IMR-90 (cell line): ENCODE results near the gene NUDT8. TPM values are rescaled to one million over a fixed set of nuclear protein-coding genes. Genes with fewer than 3 reads are reported as not detected.

Source experiments
- ATAC-seq: fragments of 200-7000 bp; cut with Tn5 transposase; 2 replicates; pipeline ENCODE4 v1.9.1; 2020; ENCODE audit warnings: low read depth, mild to moderate bottlenecking, moderate library complexity
- BruUV-seq: library from RNA; stranded (reverse); fragments of 400-500 nt; replicated peaks from 2 replicates; lab custom pipeline; 2021; lab: Mats Ljungman, UMichigan
- CTCF ChIA-PET: fragments of 300-600 bp; formaldehyde crosslinking; extraction: SDS; loops from one replicate; lab custom pipeline; 2021; ENCODE audit warnings: antibody characterized with exemption; lab: Yijun Ruan, JAX
- POLR2A ChIA-PET: fragments of 300-600 bp; sonication (Branson Sonifier 250); formaldehyde crosslinking; loops from one replicate; lab custom pipeline; 2022; ENCODE audit warnings: antibody characterized with exemption; ENCODE audit not compliant: unreplicated experiment; lab: Charles Lee
- DNase-seq: peaks from one replicate; pipeline ENCODE4 v3.0.0; 2013
- H2AFZ ChIP-seq: replicated peaks from 2 replicates; pipeline ENCODE3; 2013; ENCODE audit warnings: low read length, mild to moderate bottlenecking; ENCODE audit not compliant: poor library complexity
- H2AK5ac ChIP-seq: 2 replicates; pipeline ENCODE4 v1.6.1; 2013; ENCODE audit warnings: low read depth, low read length, inconsistent platforms
- H2AK9ac ChIP-seq: replicated peaks from 2 replicates; pipeline ENCODE3; 2013; ENCODE audit warnings: mild to moderate bottlenecking, low read depth, low read length, moderate library complexity; ENCODE audit not compliant: poor library complexity
- H2BK120ac ChIP-seq: 2 replicates; pipeline ENCODE4 v1.6.1; 2013; ENCODE audit warnings: low read depth, low read length, inconsistent platforms
- H2BK15ac ChIP-seq: 3 replicates; pipeline ENCODE4 v1.6.1; 2013; ENCODE audit warnings: low read depth, low read length, inconsistent platforms
- H2BK20ac ChIP-seq: 2 replicates; pipeline ENCODE4 v1.6.1; 2013; ENCODE audit warnings: low read depth, mild to moderate bottlenecking, inconsistent platforms, low read length, moderate library complexity
- H2BK5ac ChIP-seq: 2 replicates; pipeline ENCODE4 v1.6.1; 2013; ENCODE audit warnings: mild to moderate bottlenecking, low read depth, low read length, inconsistent platforms; ENCODE audit not compliant: poor library complexity, severe bottlenecking
- H3K14ac ChIP-seq: replicated peaks from 2 replicates; pipeline ENCODE4 v1.6.1; 2013; ENCODE audit warnings: low read depth, low read length, inconsistent platforms
- H3K18ac ChIP-seq: 2 replicates; pipeline ENCODE4 v1.6.1; 2013; ENCODE audit warnings: low read depth, low read length, control low read depth
- H3K23ac ChIP-seq: 2 replicates; pipeline ENCODE4 v1.6.1; 2013; ENCODE audit warnings: low read depth, low read length, inconsistent platforms
- H3K27ac ChIP-seq: 2 replicates; pipeline ENCODE4 v1.5.1; 2013; ENCODE audit warnings: mild to moderate bottlenecking, control low read depth, low read length; ENCODE audit not compliant: insufficient read depth
- H3K27me3 ChIP-seq: 2 replicates; pipeline ENCODE4 v1.6.1; 2013; ENCODE audit warnings: low read length; ENCODE audit not compliant: control insufficient read depth, insufficient read depth
- H3K36me3 ChIP-seq: 2 replicates; pipeline ENCODE4 v1.6.1; 2013; ENCODE audit warnings: low read length, mixed read lengths; ENCODE audit not compliant: control insufficient read depth, insufficient read depth
- H3K4ac ChIP-seq: 2 replicates; pipeline ENCODE4 v1.6.1; 2013; ENCODE audit warnings: low read depth, low read length, inconsistent platforms
- H3K4me1 ChIP-seq: 2 replicates; pipeline ENCODE4 v1.6.1; 2013; ENCODE audit warnings: low read length, mixed read lengths; ENCODE audit not compliant: control insufficient read depth, insufficient read depth
- H3K4me2 ChIP-seq: 2 replicates; pipeline ENCODE4 v1.6.1; 2013; ENCODE audit warnings: low read depth, mild to moderate bottlenecking, control low read depth, low read length, moderate library complexity
- H3K4me3 ChIP-seq: 2 replicates; pipeline ENCODE4 v1.5.1; 2013; ENCODE audit warnings: low read depth, mild to moderate bottlenecking, control low read depth, low read length, moderate library complexity; ENCODE audit not compliant: insufficient read depth
- H3K56ac ChIP-seq: 2 replicates; pipeline ENCODE4 v1.6.1; 2013; ENCODE audit warnings: low read length, inconsistent platforms; ENCODE audit not compliant: insufficient read depth; ENCODE audit errors: extremely low read depth
- H3K79me1 ChIP-seq, 2 experiments: 2 replicates each; pipeline ENCODE4 v1.6.1; 2013; ENCODE audit warnings: low read length in 2 of 2, inconsistent platforms in 1 of 2, low read depth in 1 of 2
- H3K9ac ChIP-seq: 2 replicates; pipeline ENCODE4 v1.6.1; 2013; ENCODE audit warnings: low read depth, low read length, control low read depth
- H3K9me1 ChIP-seq: 2 replicates; pipeline ENCODE4 v1.6.1; 2013; ENCODE audit warnings: low read length, inconsistent platforms; ENCODE audit not compliant: insufficient read depth
- H3K9me3 ChIP-seq: 2 replicates; pipeline ENCODE4 v1.6.1; 2013; ENCODE audit warnings: low read length; ENCODE audit not compliant: control insufficient read depth, insufficient read depth
- H4K20me1 ChIP-seq: 2 replicates; pipeline ENCODE4 v1.6.1; 2013; ENCODE audit warnings: low read length, inconsistent platforms; ENCODE audit not compliant: insufficient read depth
- H4K5ac ChIP-seq: 2 replicates; pipeline ENCODE4 v1.6.1; 2013; ENCODE audit warnings: mild to moderate bottlenecking, low read depth, low read length, control low read depth
- H4K8ac ChIP-seq, 2 experiments: 2 replicates each; pipeline ENCODE4 v1.6.1; 2013; ENCODE audit warnings: low read depth in 2 of 2, low read length in 2 of 2, control low read depth in 1 of 2, inconsistent platforms in 1 of 2
- H4K91ac ChIP-seq: 2 replicates; pipeline ENCODE4 v1.6.1; 2013; ENCODE audit warnings: low read depth, low read length, inconsistent platforms; ENCODE audit not compliant: insufficient read depth
- BHLHE40 ChIP-seq: fragments of 150-350 bp; IDR thresholded peaks from 2 replicates; pipeline ENCODE4 v1.6.1; 2016; ENCODE audit warnings: mild to moderate bottlenecking, low read depth, low read length
- CHD1 ChIP-seq: IDR thresholded peaks from 2 replicates; pipeline ENCODE4 v1.6.1; 2012; ENCODE audit warnings: low read depth, low read length, improper control_type of control experiment
- FOS ChIP-seq: fragments of 150-350 bp; IDR thresholded peaks from 2 replicates; pipeline ENCODE4 v1.6.1; 2016; ENCODE audit warnings: low read depth, low read length
- MXI1 ChIP-seq: IDR thresholded peaks from 2 replicates; pipeline ENCODE4 v1.6.1; 2012; ENCODE audit warnings: low read depth, mild to moderate bottlenecking, low read length, moderate library complexity, borderline replicate concordance
- POLR2A ChIP-seq: IDR thresholded peaks from 2 replicates; pipeline ENCODE4 v1.6.1; 2012; ENCODE audit warnings: mild to moderate bottlenecking, low read depth, low read length
- RAD21 ChIP-seq: IDR thresholded peaks from 2 replicates; pipeline ENCODE4 v1.6.1; 2012; ENCODE audit warnings: low read length, improper control_type of control experiment
- RCOR1 ChIP-seq: IDR thresholded peaks from 2 replicates; pipeline ENCODE4 v1.6.1; 2012; ENCODE audit warnings: mild to moderate bottlenecking, low read length, improper control_type of control experiment; ENCODE audit not compliant: insufficient replicate concordance
- RFX5 ChIP-seq: IDR thresholded peaks from 2 replicates; pipeline ENCODE4 v1.8.0; 2012; ENCODE audit warnings: low read depth, mild to moderate bottlenecking, low read length, moderate library complexity
- SMC3 ChIP-seq: fragments of 150-350 bp; IDR thresholded peaks from 2 replicates; pipeline ENCODE4 v1.6.1; 2016; ENCODE audit warnings: low read depth, mild to moderate bottlenecking, antibody characterized with exemption, low read length, moderate library complexity
- WGBS, 2 experiments: methylation state at CpG; one replicate each; pipeline versions ENCODE4 v1.1.5 to v1.1.7; 2013; ENCODE audit warnings: missing lambda C conversion rate in 2 of 2; ENCODE audit not compliant: insufficient read length in 1 of 2; ENCODE audit errors: extremely low coverage in 2 of 2; 5-methylcytosine and 5-hydroxymethylcytosine counted together
- dilution Hi-C: fragments of 300-500 bp; cut with HindIII; formaldehyde crosslinking; loops from one replicate; pipeline ENCODE4 v1.14.3; 2018; ENCODE audit warnings: low sequenced_read_pairs; ENCODE audit not compliant: unreplicated experiment
- in situ Hi-C: fragments of 300-500 bp; cut with MboI; formaldehyde crosslinking; loops from 3 replicates; pipeline ENCODE4 v1.14.3; 2019; ENCODE audit warnings: low sequenced_read_pairs, inconsistent platforms, mixed read lengths
- intact Hi-C: fragments of 100-400 bp; cut with micrococcal nuclease; formaldehyde crosslinking; loops from 2 replicates; pipeline ENCODE4 v1.10.0; 2022
- polyA plus RNA-seq, 3 experiments: library from polyadenylated mRNA; depleted of rRNA; stranded (reverse); fragments of >200 nt; gene quantifications; 2 replicates each; pipeline ENCODE4 v1.2.3, GENCODE V29; 2012; ENCODE audit warnings: low replicate concordance in 1 of 3
- total RNA-seq: library from RNA; depleted of rRNA; stranded (reverse); fragments of >200 nt; gene quantifications from 2 replicates; pipeline ENCODE4 v1.2.3, GENCODE V29; 2012
- TF ChIP-seq, protein P1 (sequence below): fragments of 150-350 bp; IDR thresholded peaks from 2 replicates; pipeline ENCODE4 v1.6.1; 2017; ENCODE audit warnings: mild to moderate bottlenecking, antibody characterized with exemption, low read length, low read depth
- TF ChIP-seq, protein P2 (sequence below): fragments of 150-350 bp; IDR thresholded peaks from 2 replicates; pipeline ENCODE4 v1.6.1; 2016; ENCODE audit warnings: low read depth, mild to moderate bottlenecking, low read length, moderate library complexity, borderline replicate concordance
- TF ChIP-seq, protein P3 (sequence below): conservative IDR thresholded peaks from 2 replicates; pipeline ENCODE4 v1.5.1; 2012; ENCODE audit warnings: mild to moderate bottlenecking, low read depth, low read length, improper control_type of control experiment

The NUDT8 gene
- total and polyA plus RNA-seq, 2 of the 4 experiments (the other 2 are of a cell fraction) = 1.4 to 2.5 TPM

DNA sequence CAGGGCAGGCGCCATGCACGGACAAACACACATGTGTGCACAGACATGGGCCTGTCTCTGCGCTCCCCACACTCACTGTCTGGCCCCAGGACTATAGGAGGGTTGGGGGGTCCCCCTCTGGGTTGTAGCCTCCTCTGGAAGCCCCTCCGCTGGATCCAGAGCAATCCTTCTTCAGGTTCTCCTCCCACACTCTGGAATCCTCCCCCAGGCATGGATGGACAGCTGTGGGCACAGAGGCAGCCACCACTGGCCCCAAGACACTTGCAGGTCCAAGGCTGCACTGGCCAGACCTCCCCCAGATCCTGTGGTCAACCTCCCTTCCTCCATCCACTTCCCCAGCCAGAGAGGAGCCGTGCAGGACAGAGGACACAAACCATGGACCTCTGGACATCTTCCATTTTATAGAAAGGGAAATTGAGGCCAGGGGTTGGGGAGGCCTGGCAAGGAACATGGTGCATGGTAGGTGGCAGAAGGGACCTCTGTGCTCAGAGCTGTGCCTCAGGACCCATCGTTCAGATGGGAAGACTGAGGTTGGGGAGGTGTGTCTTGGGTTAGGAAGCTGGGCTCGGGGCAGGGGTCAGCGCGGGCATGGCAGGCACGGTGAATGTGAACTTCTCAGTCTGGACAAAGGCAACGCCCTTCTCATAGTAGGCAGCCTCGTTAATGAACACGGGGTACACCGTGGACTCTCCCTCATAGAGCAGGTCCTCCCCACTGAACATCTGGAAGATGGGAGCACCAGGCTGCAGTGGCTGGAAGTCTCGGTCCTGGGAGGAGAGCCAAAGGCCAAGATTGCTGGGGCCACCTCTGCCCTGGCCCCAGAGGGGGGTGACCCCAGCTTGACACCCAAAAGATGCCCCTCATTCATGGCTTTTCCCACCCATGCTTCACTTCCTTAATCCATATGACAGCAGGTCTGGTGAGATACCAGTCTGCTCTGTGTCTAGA lies 12.7 kb upstream of the NUDT8 start:
- H2BK20ac ChIP-seq = no peak overlapping the region
- no peaks in the 10 kb centered on the region for H3K4me1 ChIP-seq
- intact Hi-C loops (loop anchor here (10.0 kb wide), 1 partner anchor 152 kb away; no protein-coding TSS in a partner anchor), dilution Hi-C loops (no loop called here), in situ Hi-C loops (no loop called here)
- no peak for ATAC-seq
- H2AK5ac ChIP-seq = no peak overlapping the region
- ChIA-PET CTCF (interaction anchor here (0.8 kb wide), 1 partner anchor 12 kb away, joined by 3 read pairs; no protein-coding TSS in a partner anchor), POLR2A (no interaction called here)
- H2AK9ac ChIP-seq = no peak overlapping the region
- H3K9me3 ChIP-seq = no peaks in the 10 kb centered on the region; the same call in 1 of the 2 replicates
- TF ChIP-seq, protein P1, sequence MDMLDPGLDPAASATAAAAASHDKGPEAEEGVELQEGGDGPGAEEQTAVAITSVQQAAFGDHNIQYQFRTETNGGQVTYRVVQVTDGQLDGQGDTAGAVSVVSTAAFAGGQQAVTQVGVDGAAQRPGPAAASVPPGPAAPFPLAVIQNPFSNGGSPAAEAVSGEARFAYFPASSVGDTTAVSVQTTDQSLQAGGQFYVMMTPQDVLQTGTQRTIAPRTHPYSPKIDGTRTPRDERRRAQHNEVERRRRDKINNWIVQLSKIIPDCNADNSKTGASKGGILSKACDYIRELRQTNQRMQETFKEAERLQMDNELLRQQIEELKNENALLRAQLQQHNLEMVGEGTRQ = no peak
- TF ChIP-seq RFX5 (no peak), SMC3 (no peak), BHLHE40 (no peak), POLR2A (no peak), FOS (no peak), CHD1 (no peak), RCOR1 (no peak), RAD21 (no peak), MXI1 (no peak)
- TF ChIP-seq, protein P2, sequence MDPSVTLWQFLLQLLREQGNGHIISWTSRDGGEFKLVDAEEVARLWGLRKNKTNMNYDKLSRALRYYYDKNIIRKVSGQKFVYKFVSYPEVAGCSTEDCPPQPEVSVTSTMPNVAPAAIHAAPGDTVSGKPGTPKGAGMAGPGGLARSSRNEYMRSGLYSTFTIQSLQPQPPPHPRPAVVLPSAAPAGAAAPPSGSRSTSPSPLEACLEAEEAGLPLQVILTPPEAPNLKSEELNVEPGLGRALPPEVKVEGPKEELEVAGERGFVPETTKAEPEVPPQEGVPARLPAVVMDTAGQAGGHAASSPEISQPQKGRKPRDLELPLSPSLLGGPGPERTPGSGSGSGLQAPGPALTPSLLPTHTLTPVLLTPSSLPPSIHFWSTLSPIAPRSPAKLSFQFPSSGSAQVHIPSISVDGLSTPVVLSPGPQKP = no peak
- TF ChIP-seq, protein P3, sequence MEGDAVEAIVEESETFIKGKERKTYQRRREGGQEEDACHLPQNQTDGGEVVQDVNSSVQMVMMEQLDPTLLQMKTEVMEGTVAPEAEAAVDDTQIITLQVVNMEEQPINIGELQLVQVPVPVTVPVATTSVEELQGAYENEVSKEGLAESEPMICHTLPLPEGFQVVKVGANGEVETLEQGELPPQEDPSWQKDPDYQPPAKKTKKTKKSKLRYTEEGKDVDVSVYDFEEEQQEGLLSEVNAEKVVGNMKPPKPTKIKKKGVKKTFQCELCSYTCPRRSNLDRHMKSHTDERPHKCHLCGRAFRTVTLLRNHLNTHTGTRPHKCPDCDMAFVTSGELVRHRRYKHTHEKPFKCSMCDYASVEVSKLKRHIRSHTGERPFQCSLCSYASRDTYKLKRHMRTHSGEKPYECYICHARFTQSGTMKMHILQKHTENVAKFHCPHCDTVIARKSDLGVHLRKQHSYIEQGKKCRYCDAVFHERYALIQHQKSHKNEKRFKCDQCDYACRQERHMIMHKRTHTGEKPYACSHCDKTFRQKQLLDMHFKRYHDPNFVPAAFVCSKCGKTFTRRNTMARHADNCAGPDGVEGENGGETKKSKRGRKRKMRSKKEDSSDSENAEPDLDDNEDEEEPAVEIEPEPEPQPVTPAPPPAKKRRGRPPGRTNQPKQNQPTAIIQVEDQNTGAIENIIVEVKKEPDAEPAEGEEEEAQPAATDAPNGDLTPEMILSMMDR = no peak
- no peak overlapping the region for H3K56ac ChIP-seq
- H2BK15ac ChIP-seq = no peak overlapping the region
- DNase-seq = no peak
- H4K8ac ChIP-seq = no peak overlapping the region
- 70% methylated on average over 6 of the region's 15 CpGs; no CpG with 5 or more reads in 1 of the 2 experiments for WGBS, 2 experiments
- H3K27me3 ChIP-seq = peaks cover 19% of the 10 kb centered on the region; the same call in 1 of the 2 replicates
- no peak overlapping the region for H3K4me2 ChIP-seq
- BruUV-seq = no TSS peak
- H3K18ac ChIP-seq = no peak overlapping the region
- no peaks in the 10 kb centered on the region for H3K9me1 ChIP-seq
- no peak overlapping the region for H2BK5ac ChIP-seq
- H3K4ac ChIP-seq = no peak overlapping the region
- H3K14ac ChIP-seq = no peak overlapping the region
- H4K91ac ChIP-seq = no peak overlapping the region
- H3K79me1 ChIP-seq = no peaks in the 10 kb centered on the region
- no peaks in the 10 kb centered on the region for H3K36me3 ChIP-seq
- no peak overlapping the region for H2AFZ ChIP-seq
- H3K9ac ChIP-seq = no peak overlapping the region
- H3K23ac ChIP-seq = no peak overlapping the region
- H3K4me3 ChIP-seq = no peak overlapping the region
- no peaks in the 10 kb centered on the region for H4K20me1 ChIP-seq
- H2BK120ac ChIP-seq = no peak overlapping the region
- H4K5ac ChIP-seq = no peak overlapping the region
- no peak overlapping the region for H3K27ac ChIP-seq
